GM19099 (cell line): Measurements from ENCODE around the gene BATF3.

Experiments used
- POLR2A ChIP-seq: IDR thresholded peaks from 3 replicates; pipeline ENCODE4 v1.6.1; 2011; ENCODE audit warnings: low read depth; ENCODE audit not compliant: insufficient read length; ENCODE audit errors: extremely low read depth

The BATF3 gene

GRCh38 chr1:212644866-212645545, 54.6 kb downstream of the BATF3 start:
- no peak for TF ChIP-seq POLR2A

DNA sequence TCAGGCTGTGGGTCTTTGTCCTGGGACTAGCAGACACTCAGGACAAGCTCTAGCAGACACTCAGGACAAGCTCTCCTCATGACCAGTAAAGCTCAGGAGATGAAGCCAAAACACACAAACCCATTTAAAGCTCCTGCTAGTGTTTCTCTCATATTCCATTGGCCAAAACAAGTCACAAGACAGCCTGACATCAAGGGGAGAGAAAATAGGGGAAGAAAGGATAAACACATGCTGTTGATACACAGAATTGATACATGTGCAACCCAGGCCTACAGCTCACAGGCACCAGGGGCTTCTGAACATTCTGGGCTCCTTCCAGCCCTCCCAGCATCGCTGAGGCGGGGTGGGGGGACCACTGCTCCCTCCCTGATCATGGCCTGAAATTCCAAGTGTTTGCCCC, 55.8 kb downstream of the BATF3 start:
- no peak for TF ChIP-seq POLR2A

DNA sequence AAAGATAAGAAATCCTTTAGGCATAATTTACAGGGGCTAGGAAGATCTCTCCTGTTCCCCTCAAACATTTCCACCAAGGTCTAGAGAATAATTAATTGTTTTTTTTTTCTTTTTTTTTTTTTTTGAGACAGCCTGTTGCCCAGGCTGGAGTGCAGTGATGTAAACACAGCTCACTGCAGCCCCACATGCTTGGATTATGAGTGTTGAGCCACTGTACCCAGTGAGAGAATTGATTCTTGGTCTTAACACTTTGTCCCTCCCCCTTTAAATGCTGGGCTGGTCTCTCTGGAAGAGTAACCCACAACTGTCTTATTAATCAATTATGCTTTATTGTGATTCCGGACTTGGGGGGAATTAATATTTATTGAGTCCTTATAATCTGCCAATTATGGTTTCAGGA, 57.7 kb downstream of the BATF3 start:
- no peak for TF ChIP-seq POLR2A

- no peak for TF ChIP-seq POLR2A
Measured at GRCh38 chr1:212640223-212640878, 59.3 kb downstream of the BATF3 start.

GRCh38 chr1:212638492-212639151, 61.0 kb downstream of the BATF3 start:
- TF ChIP-seq POLR2A, result no peak

GRCh38 chr1:212637902-212638301, 61.7 kb downstream of the BATF3 start:
- TF ChIP-seq POLR2A, result no peak
